IPS DF 19.7 (cell line): Measurements from ENCODE around the gene MYADML2.

Source experiments
- DNase-seq: peaks from one replicate; pipeline ENCODE4 v3.0.0-alpha.2; 2013; ENCODE audit warnings: low read depth, low spot score

Gene MYADML2

DNA sequence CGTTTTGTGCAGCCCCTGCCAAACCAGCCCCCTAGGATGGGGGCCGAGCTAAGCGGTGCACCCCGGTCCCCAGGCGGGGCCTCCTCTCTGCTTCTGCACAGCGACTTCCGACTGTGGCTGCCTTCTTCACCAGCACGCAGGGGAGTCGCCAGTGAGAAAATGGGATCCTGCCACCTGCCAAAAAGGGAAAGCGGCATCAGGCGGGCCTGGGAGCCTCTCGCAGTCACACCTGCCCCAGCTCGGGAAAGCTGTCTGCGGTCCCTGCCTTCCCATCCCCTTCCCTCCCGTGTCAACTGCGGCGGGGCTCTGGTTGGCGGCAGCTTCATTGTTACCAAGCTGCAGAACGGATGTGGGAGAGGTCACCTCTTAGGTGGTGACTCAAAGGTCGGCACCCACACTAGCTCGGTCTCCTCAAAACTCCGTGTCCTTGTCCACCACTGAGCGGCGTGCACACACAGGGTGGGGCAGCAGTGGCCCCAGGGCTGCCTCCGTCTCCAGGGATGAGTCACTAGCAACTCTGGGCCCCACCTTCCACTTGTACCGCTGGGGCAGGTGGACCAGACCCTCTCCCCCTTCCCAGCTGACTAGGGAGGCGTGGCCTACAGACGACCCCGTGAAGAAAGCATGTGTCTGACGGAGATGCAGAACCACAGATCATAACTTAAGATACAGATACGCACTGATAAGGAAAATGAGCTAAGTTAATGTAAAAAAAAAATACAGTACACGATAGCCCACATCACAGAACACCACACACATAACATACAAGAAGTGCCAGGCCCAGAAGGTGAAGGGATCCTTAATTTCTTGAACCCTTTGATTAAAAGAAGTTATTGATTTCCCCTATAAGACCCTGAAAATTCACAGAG is 34.4 kb downstream of the MYADML2 start:
- no peak for DNase-seq

DNA sequence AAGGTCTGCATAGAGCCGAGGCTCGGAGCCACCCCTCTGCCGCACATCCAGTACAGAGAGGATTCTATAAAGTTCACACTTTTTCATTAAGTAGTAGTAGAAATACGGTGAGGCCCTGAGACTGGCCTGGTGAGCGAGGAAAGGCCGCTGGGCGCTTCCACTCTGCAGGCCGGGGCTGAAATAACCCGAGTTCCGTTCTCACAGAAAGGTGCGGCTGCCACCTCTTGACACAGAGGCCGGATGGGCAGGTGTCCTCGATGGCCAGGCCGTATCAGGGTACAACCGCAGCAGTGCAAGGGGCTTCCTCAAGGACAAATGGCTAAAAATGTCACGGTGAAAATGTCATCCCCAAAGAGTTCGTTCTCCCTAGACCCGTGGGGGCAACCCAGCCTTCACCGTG is 35.1 kb downstream of the MYADML2 start:
- DNase-seq, result no peak

DNA sequence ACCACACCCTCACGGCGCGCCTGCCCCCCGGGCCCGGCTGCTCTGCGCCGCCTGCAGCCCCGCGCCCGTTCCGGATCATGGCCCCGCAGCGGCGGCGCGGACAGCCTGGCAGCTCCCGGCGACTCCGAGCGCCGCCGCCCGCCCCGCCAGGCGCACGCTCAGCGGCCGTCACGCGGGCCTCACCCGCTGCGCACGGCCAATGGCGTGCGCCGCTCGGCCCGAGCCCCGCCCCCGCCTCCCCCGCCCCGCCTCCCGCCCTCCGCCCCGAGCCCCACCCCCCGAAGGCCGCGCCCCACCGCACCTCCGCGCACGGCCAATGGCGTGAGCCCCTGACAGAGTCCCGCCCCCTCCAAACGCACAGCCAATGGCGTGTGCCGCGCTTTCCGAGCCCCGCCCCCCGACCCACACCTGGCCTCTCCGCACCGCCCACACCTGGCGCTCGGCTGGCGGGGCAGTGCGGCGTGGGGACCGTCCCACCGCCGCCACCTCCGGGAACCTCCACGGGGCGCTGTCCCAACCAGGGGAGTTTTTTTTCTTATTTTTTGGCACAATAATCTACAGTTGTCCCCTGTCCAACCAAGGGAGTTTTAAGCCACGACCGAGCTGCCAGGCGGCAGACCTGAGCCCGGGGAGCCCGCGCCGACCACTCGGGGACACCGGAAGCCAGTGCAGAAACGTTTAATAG is 35.6 kb downstream of the MYADML2 start, which contains the start of gene PCYT2:
Gene PCYT2 (minus strand): TSS at position 123 of the 685 bp plus-strand sequence. CDS start 44 bp downstream, at position 79.
- no peak for DNase-seq

DNA sequence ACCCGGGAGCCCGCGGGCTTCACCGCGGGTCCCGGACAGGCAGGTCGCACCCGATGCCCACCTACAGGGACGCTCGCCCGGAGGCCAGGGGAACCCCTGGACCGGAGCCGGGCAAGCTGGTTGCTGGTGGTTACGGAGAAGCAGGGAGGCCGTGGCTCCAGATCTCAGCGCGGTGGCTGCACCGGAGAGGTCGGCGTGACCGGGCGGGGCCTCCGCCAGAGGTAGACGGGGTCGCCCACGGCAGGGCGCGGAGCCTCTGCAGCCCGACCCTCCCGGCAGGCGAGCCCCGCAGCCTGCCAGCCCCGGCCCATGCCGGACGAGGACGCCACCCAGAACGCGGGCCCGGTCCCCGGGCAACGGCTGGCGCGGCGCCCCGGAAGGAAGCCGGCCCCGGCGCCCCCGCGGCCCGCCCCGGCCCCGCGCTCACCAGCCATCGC is 36.2 kb downstream of the MYADML2 start:
- no peak for DNase-seq

DNA sequence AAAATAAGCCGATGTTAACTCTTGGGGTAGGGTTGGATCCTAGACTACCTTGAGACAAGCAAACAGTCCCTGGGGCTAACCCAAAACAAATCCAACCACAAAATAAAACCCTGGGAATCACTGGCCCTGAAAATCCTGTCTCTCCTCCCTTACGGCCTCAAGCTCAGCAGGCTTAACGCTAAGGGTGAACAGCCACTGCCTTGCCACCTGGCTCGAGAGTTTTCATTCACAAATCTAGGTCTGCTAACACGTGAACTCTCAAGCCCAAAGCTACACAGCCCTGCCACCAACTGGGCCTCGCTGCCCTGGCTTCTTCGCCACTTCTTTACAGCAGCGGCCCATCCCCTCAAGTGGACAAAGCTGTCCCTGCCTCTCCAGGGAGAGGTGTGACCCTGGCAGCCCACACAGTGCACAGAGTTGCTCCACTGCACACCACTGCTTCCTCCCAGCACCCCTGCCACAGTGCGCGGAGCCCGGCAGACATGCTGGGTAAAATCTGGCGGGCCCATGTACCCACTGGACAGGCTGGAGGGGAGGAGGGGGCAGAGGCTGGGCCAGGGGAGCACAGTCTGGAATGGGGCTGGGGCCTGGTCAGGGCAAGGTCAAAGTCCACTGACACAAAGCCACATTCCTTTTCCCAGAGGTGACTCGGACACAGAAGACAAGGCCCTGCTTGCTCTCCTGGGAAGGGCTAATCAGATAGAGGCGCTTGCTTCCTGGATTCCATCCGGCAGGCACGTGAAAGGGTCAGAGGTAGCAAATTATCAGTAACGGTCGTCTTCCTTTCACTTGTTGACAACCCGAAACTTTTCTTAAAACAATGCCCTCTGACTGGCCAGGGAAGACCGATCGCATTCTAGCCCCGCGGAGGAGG is 36.8 kb downstream of the MYADML2 start:
- DNase-seq, result no peak

DNA sequence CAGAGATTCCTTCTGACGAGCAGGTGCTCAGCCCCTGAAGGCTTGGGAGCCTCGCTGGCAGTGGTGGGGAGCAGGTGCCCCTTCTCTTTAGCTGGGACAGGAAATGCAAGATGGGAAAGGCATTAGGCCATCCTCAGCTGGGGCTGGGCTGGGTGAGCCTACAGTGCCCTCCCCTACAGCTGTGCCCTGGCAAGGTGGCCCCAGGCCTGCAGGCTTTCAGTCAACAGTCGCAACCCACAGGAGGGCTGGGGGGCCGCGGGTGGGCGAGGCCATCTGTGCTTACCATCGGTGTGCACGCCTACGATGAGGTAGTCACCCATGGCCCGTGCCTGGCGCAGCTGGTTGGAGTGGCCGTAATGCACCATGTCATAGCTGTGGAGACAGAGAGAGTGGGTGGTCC is 37.8 kb downstream of the MYADML2 start:
- DNase-seq, result no peak

DNA sequence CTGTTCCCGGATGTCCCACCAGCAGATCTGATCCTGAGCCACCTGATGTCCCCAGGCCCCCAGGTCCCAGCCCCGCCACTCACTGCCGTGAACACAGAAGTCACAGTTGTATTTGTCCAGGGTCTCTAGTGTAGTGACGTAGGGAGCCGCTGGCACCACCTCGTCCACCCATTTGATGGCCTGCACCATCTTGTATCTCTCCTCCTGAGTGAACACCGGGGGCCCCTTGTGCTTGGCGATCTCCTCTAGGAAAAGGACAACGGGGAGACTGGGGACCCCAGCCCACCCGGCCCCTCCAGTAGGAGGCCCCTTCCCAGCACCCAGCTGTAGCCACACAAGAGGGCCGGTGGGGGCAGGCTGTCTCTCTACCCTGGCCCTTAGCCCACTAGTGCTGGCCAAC is 38.2 kb downstream of the MYADML2 start:
- no peak for DNase-seq

DNA sequence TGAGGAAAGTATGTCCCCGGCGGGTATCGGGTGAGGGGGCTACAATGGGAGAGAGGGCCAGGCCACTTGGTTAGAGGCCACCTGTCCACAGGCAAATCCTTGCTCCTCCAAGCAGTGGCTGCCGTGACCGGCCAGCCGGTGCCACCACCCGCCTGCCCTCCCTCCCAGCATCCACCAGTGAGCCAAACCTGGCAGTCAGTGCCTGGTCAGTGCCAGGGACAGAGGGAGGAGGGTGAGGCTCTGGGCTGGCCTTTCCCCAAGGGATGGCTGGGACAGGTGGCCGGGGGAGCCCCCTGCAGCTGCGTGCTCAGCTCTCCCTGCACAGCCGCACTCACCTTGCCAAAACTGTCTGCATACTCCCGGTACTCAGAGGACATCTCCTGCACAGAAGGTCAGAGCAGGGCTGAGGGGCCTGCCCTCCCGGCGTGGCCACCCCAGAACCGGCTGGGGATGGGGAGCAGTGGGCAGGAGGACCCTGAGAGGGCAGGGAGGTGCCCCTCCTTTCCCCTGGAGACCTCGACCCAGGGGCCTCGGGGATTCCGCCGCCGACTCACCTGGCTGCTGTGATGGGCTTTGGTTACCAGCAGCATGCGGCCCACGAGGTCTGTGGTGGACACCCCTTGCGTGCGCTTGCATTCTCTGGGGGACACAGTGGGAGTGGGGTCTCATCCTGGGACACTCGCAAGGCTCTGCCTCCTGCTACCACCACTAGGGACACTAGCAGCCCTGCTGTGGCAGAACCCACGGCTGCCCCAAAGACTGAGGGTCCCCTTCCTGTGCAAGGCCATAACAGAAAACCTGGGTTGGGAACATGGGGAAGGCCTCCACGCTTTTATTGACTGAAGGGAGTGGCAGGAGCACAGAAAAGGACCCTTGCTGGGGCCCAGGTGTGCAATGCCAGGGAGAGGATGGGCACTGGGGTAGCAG is 39.6 kb downstream of the MYADML2 start:
- no peak for DNase-seq

DNA sequence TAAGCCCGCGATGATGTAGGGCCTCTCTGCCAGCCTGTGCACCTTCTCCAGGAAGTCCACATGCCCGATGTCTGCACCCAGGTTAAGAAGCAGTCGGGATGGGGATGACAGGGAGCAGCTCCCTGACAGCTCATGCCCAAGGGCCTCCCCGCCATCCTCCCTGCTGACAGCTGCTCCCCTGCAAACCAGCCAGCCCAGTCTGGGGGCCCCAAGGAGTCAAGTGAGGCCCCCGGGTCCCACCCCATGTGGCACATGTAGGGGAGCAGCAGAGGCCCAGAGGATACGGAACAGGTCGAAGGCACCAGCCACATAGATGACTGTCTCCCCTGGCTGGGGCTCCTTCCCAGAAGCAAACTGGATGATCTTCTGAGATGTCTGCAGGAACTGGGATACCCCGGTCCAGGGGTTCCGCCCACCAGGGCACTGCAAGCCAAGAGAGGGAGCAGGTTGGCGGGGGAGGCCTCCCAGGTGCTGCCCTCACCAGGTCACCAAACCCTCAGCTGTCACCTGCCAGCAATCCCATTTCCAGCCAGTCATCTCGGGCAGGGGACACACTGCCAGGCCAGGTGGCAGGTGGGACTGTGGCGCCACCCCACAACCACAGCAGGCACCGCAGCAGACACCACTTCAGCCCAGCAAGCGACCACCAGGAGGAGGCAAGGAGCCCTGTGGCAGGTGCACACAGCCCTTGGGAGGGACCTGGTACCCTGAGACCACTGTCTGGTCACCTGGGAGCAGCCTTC is 40.4 kb downstream of the MYADML2 start:
- no peak for DNase-seq

DNA sequence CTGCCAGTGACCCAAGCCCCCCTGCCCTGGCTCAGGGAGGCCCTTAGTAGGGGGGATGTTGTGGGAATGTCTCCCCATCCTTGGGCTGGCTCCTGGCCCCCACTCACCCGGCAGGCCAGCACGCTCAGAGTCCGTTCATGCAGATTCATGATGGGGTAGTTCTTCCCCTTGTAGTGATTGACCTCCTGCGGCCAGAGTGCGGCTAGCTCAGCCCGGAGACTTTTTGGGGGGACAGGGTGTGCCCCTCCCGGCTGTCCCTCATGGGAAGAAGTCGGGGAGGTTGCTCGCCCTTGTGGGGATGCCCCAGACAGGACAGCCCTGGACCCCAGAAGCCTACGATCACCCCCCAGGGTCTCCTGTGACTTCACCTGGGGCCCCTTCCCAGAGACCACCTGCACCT is 41.0 kb downstream of the MYADML2 start:
- no peak for DNase-seq

DNA sequence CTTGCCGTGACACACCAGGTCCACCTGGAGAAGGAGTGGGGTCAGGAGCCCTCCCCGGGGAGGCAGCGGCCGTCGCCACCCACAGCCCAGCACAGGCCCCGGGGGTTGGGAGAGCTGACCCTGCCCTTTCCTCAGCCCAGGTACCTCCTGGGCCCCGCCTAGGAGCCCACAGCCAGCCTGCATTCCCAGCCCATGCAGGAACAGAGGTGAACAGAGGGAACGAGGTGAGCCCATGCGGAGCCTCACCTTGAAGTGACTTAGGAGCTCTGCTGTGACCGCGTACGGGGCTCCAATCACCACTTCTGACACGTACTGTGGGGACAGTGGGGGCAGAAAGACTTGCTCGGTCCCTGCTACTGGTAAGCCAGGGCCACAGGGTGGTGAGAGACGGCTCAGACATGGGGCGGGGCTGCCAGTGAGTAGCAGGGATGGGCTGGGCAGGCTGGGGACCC is 41.6 kb downstream of the MYADML2 start:
- no peak for DNase-seq

DNA sequence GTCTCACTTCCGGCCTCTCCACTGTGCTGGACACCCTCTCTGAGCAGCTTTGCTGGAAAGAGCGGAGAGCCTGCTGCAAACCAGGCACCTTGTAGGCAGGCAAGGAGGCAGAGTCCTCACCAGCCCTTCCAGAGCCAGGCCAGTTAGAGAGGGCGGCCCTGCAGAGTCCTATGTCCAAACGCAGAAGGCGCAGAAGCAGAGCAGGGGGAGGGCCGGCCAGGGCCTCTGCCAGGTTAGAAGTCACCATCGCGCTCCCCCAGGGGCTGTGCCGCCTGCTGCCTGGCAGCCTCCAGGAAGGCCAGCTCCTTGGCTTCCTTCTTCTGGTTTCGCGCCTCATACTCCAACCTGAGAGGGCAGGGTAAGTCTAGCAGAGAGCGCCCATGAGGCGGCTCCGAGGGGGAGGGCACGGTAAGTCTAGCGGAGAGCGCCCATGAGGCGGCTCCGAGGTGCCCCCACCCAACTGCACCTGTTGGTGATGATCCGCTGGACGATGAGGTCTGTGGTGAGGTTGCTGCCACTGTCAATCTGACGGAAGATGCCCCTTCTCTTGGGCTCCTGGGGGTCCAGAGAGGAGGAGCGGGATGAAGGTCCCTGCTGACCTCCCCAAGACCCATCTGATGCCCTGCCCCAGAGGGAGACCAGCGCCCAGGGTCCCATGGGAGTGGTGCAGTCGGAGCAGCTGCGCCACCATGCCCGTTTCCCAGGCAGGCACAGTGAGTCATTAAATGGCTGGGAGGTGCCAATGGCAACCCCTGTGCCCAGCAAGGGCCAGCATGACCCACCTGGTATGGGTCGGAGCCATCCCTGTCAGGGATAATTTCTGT is 42.2 kb downstream of the MYADML2 start:
- DNase-seq, result no peak

DNA sequence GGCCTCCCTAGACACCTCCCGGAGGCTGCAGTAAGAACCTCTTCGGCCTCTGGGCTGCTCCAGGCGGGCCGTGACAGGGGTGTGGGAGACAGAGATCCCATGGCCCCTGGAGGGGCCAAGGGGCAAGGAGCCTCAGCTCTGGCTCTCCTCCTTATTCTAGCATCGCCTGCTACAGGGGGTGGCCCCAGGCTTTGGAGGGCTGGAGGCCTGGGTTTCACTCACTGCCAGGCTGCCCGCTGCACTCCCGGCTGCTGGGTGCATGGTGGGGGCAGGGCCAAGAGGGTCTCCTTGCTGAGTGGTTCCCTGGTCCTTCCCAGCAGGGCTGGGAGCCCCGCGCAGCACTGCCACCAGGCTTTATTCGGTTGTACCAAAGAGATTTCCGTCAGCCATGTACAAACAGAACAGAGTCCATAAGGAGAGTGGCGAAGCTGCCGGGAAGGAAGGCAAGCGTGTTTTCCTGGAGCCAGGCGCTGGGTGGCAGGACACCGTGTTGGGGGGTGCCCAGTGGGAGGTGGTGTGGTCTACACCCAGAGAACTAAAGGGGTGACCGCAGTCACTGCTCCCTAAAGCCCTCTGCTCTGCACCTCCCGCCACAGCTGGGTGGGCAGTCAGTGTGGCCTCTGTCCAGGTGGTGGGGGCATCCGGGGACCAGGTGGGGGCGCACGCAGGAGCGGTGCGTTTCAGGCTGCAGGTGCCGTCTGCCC is 43.0 kb downstream of the MYADML2 start:
- DNase-seq, result no peak

DNA sequence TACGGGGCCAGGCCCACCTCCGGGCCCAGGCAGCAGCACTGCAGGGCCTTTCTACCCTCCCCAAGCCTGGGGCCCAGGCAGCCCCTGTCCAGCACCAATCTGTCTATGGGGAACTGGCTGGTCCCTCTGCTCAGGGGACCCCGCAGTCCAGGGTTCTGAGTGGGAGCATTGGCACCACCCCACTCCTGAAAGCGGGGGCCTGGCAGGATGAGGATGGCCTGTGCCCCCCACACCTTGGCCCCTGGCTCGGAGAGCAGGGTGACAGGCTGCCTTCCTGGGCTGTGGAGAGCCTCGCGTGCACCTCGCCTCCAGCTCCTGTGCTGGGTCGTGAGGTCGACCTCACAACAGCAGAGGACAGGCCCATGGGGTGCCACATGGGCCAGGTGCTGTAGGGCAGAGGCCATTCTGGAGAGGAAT is 43.6 kb downstream of the MYADML2 start:
- DNase-seq, result no peak

DNA sequence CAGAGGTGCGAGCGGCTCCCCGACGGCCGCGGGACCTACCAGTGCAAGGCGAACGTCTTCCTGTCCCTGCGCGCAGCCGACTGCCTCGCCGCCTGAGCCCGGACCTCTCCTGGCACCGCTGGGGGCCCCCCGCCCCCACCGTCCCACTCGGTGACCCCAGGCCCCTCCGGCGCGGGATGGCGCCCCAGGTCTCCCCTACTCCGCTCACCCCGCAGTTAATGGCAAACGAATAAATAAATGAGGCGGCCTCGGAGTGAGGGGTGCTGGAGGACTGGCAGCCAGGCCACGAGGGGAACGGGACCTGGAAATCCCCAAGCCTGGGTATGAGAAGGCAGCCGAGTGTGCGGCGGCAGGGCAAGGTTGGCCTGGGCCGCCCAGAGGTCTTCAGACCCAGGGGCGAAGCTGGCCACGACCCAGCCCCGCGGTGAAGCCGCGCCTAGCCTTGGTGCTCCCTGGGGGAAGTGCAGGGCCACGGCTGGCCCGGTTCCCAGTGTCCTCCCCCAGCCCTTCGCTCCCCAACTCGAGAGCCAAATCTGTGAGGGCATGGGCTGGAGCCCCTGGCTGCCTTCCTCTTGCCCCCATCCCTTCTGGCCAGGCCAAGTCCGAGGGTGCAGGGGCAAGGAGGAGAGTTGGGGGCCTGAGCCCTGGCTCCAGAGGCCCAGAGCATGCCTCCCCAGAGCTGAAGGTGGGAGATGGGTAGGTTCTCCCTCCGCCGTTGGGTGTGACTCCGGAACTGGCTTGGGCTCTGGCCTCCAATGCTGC is 44.2 kb downstream of the MYADML2 start:
- DNase-seq, result no peak

DNA sequence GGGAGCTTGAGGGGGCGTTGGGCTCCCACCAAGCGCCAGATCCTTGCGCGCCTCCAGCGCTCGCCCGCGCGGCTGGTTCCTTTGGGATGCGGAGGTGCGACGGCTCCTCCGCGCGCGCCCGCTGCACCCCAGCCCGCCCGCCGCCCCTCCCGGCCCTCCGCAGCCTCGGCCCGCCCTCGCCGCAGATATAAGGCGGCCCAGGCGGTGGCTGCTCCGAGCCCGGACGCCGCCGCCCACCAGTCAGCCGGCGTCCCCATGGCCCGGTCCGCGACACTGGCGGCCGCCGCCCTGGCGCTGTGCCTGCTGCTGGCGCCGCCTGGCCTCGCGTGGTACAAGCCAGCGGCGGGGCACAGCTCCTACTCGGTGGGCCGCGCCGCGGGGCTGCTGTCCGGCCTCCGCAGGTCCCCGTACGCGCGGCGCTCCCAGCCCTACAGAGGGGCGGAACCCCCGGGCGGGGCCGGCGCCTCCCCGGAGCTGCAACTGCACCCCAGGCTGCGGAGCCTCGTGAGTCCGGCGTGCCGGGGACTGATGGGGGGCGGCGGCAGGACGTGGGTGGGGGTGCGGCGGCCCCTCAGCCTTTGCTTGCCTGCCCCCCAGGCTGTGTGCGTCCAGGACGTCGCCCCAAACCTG is 44.9 kb downstream of the MYADML2 start, which contains the start of gene NPB:
Gene NPB (plus strand): TSS at position 216 of the 630 bp plus-strand sequence. CDS start 40 bp downstream, at position 256.
- DNase-seq, result no peak
